CD4-positive, alpha-beta T cell treated with Interleukin-6 for 4 hours (primary cell): Measurements from ENCODE around the gene SUPT20HL1.

ENCODE experiments used
- DNase-seq: peaks from one replicate; pipeline ENCODE4 v3.0.0-alpha.2; 2020; ENCODE audit warnings: mixed read lengths

SUPT20HL1 gene

GRCh38 chrX:24405959-24406358 lies 45.5 kb downstream of the SUPT20HL1 start:
- no peak for DNase-seq
